WI38 (cell line): ENCODE measurements around the gene SRRD.

ENCODE experiments used
- H3K4me3 ChIP-seq: 2 replicates; pipeline ENCODE4 v1.5.1; 2011; ENCODE audit warnings: low read depth, mild to moderate bottlenecking, control low read depth, low read length
- CTCF ChIP-seq: IDR thresholded peaks from 2 replicates; pipeline ENCODE4 v1.5.1; 2012; ENCODE audit warnings: low read depth, mild to moderate bottlenecking, control low read depth, low read length

Gene SRRD

GRCh38 chr22:26534171-26534855, 50.6 kb downstream of the SRRD start:
- H3K4me3 ChIP-seq, result no peak overlapping the region
- no peak for TF ChIP-seq CTCF

GRCh38 chr22:26534874-26535602, 51.4 kb downstream of the SRRD start:
- no peak for TF ChIP-seq CTCF
- H3K4me3 ChIP-seq, result no peak overlapping the region

GRCh38 chr22:26535603-26535908, 51.9 kb downstream of the SRRD start:
- TF ChIP-seq CTCF, result no peak
- H3K4me3 ChIP-seq, result no peak overlapping the region

- no peak overlapping the region for H3K4me3 ChIP-seq
- TF ChIP-seq CTCF, result no peak
Observed at GRCh38 chr22:26536056-26536761, 52.5 kb downstream of the SRRD start.

- TF ChIP-seq CTCF, result no peak
- no peak overlapping the region for H3K4me3 ChIP-seq
Observed at GRCh38 chr22:26536762-26537134, 53.1 kb downstream of the SRRD start.

- no peak overlapping the region for H3K4me3 ChIP-seq
- no peak for TF ChIP-seq CTCF
Observed at GRCh38 chr22:26540119-26540518, 56.4 kb downstream of the SRRD start.
